Stimulated activated effector memory CD8-positive, alpha-beta T cell treated with anti-CD3 and anti-CD28 coated beads, Interleukin-12 subunit alpha, Interleukin-12 subunit beta, amount 100 ng/mL, for 72 hours (primary cell): ENCODE data around the gene ITGA11.

Source experiments
- ATAC-seq: fragments of 150-1000 bp; cut with Tn5 transposase; 2 replicates; pipeline ENCODE4 v1.10.0; 2021
- DNase-seq, 2 donors: peaks; one replicate each; pipeline ENCODE4 v3.0.0; 2021 to 2022; ENCODE audit warnings: low spot score in 2 of 2
- H3K27ac Mint-ChIP-seq: one replicate; pipeline ENCODE4 v1.8.0; 2022; ENCODE audit warnings: mild to moderate bottlenecking, mixed read lengths
- H3K36me3 Mint-ChIP-seq: one replicate; pipeline ENCODE4 v1.8.0; 2022; ENCODE audit warnings: mild to moderate bottlenecking, mixed read lengths
- H3K4me1 Mint-ChIP-seq: one replicate; pipeline ENCODE4 v1.8.0; 2022; ENCODE audit warnings: mixed read lengths
- H3K4me3 Mint-ChIP-seq: one replicate; pipeline ENCODE4 v1.8.0; 2022; ENCODE audit warnings: mild to moderate bottlenecking, mixed read lengths
- H3K9me3 Mint-ChIP-seq: one replicate; pipeline ENCODE4 v1.8.0; 2022; ENCODE audit warnings: mixed read lengths

The ITGA11 gene

DNA sequence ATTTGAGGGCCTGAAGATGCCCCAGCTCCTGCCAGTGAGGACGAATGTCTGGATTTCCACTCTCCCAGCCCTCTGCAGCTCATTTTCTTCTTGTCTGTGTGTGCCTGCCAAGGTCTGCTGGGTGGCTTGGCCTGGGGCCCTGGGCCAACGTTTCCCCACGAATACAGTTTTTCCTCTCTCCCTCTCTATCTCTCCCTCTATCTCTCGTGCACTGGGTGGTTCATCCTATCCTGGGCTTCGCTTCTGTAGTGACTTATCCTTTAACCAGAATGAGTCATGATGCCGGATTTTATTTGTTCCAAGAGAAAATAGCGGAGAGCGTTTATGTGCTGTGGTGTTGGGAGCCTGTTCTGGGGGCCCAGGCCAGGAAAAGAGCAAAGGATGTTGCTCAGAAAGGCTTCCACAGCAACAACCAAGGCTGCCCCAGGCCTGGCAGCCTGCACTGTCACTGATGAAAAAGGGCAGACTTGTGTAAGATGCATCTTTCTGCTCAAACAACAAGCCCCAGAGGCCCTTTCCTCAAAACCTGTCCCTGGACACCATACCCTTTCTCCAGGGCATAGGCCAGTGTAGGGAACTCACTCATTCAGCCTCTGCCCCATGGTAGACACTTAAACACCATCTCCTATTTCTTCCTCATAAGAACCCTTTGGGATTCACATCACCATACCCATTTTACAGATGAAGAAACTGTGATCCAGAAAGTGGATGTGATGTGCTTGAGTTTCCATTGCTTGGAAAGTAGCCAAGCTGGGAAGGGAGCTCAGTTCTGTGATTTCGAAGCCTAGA, 47.3 kb downstream of the ITGA11 start:
- ATAC-seq (no peak), DNase-seq (peak in 1 of 2 donors; percentile 25)
- Mint-ChIP-seq H3K27ac (no peak overlapping the region), H3K4me1 (peaks cover 5% of the 10 kb centered on the region), H3K4me3 (no peak overlapping the region), H3K36me3 (no peaks in the 10 kb centered on the region), H3K9me3 (no peaks in the 10 kb centered on the region)

DNA sequence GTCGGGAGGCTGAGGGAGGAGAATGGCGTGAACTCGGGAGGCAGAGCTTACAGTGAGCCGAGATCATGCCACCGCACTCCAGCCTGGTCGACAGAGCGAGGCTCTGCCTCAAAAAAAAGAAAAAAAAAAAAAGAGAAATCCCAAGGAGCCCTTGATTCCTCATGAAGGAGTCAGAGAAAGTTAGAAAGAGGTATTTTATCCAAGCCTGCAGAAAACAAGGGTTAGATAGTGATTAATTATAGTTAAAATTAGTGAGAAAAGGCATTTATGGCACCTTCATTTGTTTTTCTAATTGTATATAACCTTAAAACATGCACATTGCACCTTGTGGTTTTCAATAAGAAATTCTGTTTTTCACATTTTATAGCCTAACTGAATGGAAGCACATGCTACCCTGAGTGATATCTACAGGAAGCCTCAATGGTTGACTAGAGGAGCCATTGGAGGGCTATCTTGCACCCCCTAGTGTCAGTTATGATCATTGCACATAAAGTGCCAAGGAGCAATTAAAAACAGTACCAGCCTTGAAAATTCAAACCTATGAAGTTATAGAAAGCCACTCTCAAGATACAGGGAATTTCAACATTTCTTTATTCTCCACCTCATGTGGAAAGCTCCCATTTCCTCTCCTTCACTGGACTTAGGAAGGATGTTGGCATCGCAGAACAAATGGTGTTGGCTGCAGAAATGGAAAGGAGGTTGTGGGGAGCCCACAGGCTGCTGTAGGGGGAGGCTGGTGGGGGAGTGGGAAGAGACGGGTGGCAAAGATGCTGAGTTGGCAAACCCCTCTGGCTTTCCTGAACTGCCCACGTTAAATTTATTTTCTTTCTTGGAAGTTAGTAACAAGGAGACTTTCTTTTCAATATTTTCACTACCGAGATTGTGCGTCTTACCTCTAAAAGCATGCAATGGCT, 48.5 kb downstream of the ITGA11 start:
- Mint-ChIP-seq H3K36me3 (no peaks in the 10 kb centered on the region), H3K4me3 (no peak overlapping the region), H3K27ac (no peak overlapping the region), H3K4me1 (peaks cover 5% of the 10 kb centered on the region), H3K9me3 (no peaks in the 10 kb centered on the region)
- ATAC-seq (peak; percentile 61), DNase-seq (peak; percentile 25 to 63)

DNA sequence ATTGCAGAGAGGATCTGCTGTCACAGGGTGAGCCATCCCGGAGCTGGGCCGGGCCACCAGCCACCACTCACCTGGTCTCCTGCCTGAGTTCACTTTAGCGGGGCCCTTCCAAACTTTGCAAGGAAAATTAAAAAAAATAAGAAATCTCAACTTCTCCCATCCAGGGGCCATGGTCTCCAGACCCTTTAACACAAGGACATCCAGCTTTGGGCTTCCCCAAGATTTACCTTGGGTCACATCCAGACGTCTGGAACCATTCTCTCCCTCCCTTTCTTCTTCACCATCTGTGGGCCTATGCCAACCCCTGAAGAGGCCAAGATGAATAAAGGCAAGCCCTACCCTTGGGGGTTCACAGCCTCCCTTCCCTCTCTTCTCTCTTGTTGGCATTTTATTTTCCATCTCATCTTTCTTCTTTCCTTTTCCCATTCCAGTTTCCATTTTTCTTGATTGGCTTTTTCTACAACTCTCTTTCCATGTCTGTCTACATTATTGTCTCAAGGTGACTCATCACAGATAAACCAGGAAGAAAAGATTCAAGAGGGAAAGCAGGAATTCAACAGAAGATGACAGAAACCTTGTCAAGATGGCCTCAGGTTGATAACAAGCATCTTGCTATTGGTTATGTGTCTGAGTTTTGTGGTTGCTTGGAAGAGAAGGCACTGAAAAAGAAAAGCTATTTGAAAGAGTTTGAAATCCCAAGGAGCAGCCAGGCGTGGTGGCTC, 49.5 kb downstream of the ITGA11 start:
- no peak for DNase-seq
- Mint-ChIP-seq H3K27ac (no peak overlapping the region), H3K4me1 (peaks cover 5% of the 10 kb centered on the region), H3K36me3 (no peaks in the 10 kb centered on the region), H3K4me3 (no peak overlapping the region), H3K9me3 (no peaks in the 10 kb centered on the region)
- ATAC-seq = no peak

DNA sequence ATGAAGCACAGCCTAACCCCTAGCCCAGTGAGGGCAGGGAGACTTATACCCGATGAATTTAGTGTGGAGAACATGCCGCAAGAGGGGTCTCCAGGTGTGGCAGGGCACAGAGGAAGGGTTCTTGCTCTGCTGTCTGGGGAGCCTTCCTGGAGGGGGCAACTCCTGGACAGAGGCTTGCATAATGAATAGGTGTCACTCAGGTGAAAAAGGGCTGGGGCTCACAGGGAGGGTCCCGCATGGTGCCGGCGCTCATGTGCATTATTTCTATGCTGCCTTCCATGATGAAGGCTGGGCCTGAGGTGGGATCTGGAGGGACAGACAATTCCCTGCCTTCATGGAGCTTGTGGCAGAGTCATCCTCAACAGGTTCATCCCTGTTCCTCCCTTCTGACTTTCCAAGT, 51.5 kb downstream of the ITGA11 start:
- no peaks in the 10 kb centered on the region for H3K9me3 Mint-ChIP-seq
- no peaks in the 10 kb centered on the region for H3K36me3 Mint-ChIP-seq
- no peak for ATAC-seq
- no peak for DNase-seq
- peaks cover 5% of the 10 kb centered on the region for H3K4me1 Mint-ChIP-seq
- H3K4me3 Mint-ChIP-seq = no peak overlapping the region
- no peak overlapping the region for H3K27ac Mint-ChIP-seq

DNA sequence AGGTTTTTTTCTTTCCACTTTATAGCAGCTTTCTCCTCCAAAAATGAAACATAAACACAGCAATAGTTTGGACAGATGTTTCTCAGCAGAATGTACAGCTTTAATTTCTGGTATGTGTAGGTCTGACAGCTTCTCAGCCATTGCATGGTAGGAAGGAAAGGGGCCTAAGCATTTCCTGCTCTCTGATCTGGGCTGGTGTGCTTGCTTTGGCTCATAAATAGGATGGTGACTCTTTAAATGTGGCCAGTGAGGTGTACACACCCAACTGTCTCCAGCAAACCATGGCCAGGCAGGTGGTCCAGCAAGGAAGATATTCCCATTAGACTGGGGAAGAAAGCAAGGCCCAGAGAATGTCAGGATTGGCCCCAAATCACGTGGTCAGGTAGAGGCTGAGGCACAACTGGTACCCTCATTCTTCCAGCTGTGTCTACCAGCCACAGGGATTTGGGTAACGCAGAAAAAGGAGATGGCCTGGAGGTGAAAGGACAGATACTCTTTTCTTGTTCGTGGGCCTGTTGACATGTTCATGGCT, 52.1 kb downstream of the ITGA11 start:
- Mint-ChIP-seq H3K4me1 (peaks cover 5% of the 10 kb centered on the region), H3K36me3 (no peaks in the 10 kb centered on the region), H3K9me3 (no peaks in the 10 kb centered on the region), H3K4me3 (no peak overlapping the region), H3K27ac (no peak overlapping the region)
- no peak for DNase-seq
- ATAC-seq = no peak

DNA sequence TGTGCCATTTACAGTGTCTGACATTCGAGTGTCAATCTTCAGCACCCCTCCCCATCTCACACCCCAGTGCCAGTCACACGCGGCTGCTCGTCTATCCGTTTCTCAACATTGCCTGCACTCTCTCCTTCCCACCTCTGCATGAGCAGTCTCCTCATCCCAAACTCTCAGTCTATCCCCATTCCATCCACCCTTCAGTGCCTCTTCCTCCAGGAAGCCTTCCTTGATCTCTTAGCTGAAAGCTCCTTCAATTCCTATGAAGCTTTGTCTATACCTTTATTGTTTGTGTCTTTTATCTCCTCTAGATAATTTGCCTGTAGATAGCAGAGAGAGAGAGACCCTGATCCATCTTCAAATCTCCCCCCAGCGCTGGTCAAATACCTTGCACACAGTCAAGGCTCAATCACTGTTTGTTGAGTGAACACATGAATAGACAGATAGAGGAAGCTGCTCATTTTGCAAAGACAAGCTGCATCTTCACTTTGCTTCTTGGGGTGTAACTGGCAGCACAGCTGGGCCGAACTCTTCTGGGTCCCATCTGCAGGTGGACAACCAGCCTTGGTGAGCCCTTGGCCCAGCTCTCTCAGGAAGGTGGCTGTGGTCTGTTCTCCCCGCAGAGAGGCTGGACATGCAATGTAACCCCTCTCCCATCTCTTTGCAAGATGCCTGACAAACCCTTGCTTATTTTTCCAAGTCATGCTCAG, 52.8 kb downstream of the ITGA11 start:
- no peak overlapping the region for H3K4me3 Mint-ChIP-seq
- H3K4me1 Mint-ChIP-seq = peaks cover 5% of the 10 kb centered on the region
- no peak overlapping the region for H3K27ac Mint-ChIP-seq
- ATAC-seq = no peak
- no peaks in the 10 kb centered on the region for H3K36me3 Mint-ChIP-seq
- DNase-seq = no peak
- H3K9me3 Mint-ChIP-seq = no peaks in the 10 kb centered on the region

DNA sequence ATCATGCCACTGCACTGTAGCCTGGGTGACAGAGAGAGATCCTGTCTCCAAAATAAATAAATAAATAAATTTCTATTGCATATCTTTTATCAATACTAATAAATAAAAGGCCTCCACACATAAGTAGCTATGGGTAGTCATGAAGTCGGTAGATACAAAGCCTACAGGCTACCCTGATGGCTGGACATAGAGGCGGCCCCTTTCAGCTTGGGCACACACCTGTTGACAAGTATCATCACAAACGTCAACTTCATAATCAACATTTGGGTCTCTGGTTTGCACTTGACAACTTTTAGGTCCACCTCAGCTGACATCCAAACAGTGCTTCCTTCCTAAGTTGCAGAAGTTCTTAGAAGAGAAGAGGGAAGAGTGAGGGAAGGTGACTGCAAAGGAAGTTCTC, 53.4 kb downstream of the ITGA11 start:
- Mint-ChIP-seq H3K4me3 (no peak overlapping the region), H3K27ac (no peak overlapping the region)
- no peak for DNase-seq

DNA sequence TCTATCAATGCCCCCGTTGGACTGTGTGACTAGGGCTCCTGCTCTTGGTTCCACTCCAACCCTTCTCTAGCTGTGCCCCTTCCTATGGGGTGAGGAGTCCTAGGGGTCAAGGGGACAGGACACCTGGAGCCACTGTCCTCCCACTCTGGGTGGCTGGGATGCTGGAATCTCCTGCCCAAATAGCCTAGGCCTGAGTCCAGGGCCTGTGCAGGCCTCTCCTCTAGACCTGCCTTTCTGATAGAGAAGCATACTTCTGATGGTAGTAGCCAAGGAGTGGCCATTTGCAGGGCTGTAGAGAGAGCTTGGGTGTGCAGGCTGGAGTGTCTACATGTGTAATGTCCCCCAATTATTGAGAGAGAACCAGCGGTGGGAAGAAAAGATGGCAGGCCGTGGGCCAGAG, 54.2 kb downstream of the ITGA11 start:
- Mint-ChIP-seq H3K4me3 (no peak overlapping the region), H3K9me3 (no peaks in the 10 kb centered on the region), H3K4me1 (no peaks in the 10 kb centered on the region), H3K36me3 (no peaks in the 10 kb centered on the region), H3K27ac (no peak overlapping the region)
- peak in 1 of 2 donors; percentile 39 for DNase-seq
- ATAC-seq = no peak

More for the DNA sequence above, 53.4 kb downstream of the ITGA11 start:
- ATAC-seq = no peak
- H3K4me1 Mint-ChIP-seq = peaks cover 2% of the 10 kb centered on the region
- no peaks in the 10 kb centered on the region for H3K9me3 Mint-ChIP-seq
- no peaks in the 10 kb centered on the region for H3K36me3 Mint-ChIP-seq

DNA sequence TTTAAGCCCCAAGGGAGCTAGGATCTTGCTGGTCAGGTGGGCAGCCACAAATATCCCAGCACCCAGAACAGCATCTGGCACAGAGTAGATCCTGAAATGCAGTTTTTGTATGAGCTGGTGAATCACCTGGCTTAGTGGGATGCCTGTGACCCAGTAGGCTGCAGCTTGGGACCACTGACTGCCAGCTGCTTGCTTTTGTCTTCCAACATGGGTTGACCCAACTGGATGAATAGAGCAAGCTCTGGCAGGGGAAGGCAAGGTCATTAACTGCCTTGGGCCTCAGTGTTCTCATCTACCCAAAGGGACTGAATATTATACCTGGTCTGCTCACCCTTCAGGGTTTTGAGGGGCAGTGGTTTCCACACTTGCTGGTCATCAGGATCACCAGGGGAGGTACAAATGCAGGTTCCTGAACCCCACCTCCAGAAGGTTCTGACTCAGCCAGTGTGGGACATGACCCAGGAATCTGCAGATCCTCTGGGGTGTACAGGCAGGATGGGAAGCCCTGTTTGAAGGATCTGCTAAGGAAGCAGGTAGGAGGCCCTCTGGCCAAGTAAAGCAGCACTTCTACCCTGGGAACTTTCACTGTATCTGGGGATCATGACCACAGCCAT, 55.4 kb downstream of the ITGA11 start:
- Mint-ChIP-seq H3K27ac (no peak overlapping the region), H3K9me3 (no peaks in the 10 kb centered on the region), H3K4me3 (no peak overlapping the region), H3K36me3 (no peaks in the 10 kb centered on the region), H3K4me1 (no peaks in the 10 kb centered on the region)
- ATAC-seq (no peak), DNase-seq (peak in 1 of 2 donors; percentile 32)

DNA sequence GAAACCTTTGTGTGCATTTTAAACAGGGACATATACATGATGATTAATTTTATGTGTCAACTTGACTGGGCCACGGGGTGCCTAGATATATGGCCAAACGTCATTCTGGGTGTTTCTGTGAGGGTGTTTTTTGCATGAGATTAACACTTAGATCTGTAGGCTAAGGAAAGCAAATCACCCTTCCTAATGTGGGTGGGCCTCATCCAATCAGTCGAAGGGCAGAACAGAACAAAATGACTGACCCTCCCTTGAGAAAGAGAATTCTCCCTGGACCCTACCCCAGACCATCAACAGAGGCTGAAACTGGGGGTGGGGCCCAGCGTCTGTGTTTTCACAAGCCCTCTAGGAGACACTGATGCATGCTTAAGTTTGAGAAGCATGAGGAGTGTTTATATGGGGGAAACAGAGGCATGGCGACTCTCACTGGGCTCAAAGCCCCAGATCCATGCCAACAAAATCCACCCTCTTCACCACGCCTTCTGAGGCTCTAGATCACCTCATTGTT, 56.2 kb downstream of the ITGA11 start:
- DNase-seq (no peak), ATAC-seq (no peak)
- H3K27ac Mint-ChIP-seq = no peak overlapping the region
- no peaks in the 10 kb centered on the region for H3K9me3 Mint-ChIP-seq
- no peaks in the 10 kb centered on the region for H3K4me1 Mint-ChIP-seq
- H3K36me3 Mint-ChIP-seq = no peaks in the 10 kb centered on the region
- H3K4me3 Mint-ChIP-seq = no peak overlapping the region

DNA sequence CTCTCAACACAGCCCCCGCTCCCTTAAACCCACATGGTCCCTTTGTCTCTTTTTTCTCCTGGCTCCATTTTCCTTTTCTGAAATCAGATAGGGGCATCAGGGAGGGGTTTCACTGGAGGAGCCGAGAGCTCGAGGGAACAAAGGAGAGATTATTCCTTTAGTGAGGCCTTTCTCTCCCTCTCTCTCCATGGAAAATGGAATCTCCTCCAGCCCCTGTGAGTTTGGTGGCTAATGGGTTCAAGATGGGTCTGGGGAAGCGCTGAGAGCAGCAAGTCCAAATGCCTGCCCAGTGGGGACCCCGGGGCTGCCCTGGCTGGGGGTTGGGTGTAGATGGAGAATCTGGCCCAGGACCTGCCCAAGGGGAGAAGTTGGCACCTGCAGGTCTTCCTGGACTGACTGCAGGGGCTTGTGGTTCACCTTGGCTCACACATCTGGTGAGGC, 56.8 kb downstream of the ITGA11 start:
- Mint-ChIP-seq H3K27ac (no peak overlapping the region), H3K9me3 (no peaks in the 10 kb centered on the region), H3K4me1 (no peaks in the 10 kb centered on the region), H3K4me3 (no peak overlapping the region), H3K36me3 (no peaks in the 10 kb centered on the region)
- DNase-seq (no peak), ATAC-seq (no peak)

DNA sequence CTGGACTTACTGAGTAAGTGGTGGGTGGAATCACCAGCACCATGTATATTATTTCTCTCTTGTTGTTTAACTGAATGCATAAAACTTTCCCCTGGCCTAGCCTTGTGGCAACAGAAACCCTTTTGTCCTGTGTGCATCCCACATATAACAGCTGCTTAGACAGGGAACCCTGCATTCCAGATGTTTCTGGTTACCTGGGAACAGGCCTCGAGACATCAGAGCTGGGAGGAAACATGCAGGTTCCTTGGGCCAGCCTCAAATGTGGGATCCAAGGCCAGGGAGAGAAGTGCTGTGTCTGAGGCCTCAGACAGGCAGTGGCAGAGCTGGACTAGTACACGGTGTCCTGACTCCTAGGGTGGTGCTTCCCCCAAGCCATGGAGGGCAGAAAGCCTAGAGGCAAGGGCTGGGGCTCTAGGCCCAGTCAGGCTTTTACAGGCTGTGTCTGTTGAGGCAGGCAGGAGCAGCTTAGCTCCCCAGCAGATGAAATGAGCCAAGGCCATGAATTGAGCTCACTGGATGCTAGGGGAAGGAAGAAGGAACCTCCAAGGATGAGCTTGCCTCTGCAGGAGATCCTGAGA, 57.7 kb downstream of the ITGA11 start:
- Mint-ChIP-seq H3K4me1 (no peaks in the 10 kb centered on the region), H3K4me3 (no peak overlapping the region), H3K27ac (no peak overlapping the region), H3K36me3 (no peaks in the 10 kb centered on the region), H3K9me3 (no peaks in the 10 kb centered on the region)
- no peak for ATAC-seq
- DNase-seq = no peak

DNA sequence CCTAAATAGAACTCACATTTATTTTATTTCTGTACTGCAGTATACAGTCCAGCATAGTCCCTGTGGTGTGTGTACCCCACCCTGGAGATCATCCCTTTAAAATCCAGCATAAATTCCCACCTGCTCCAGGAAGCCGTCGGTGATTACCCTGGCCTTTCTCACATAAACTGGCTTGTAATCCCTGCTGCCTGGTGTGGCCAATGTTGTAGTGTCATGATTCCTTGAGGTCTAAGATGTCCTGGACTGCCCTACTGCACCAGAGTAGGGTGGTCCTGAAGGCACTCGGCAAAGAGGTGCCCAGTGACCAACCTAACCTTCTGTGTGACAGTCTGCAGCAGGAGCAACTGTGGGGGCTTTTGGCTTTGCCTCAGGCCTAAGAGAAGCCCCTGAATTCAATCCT, 58.9 kb downstream of the ITGA11 start:
- H3K27ac Mint-ChIP-seq = no peak overlapping the region
- ATAC-seq (no peak), DNase-seq (no peak)
- H3K9me3 Mint-ChIP-seq = no peaks in the 10 kb centered on the region
- H3K36me3 Mint-ChIP-seq = no peaks in the 10 kb centered on the region
- H3K4me3 Mint-ChIP-seq = no peak overlapping the region
- H3K4me1 Mint-ChIP-seq = no peaks in the 10 kb centered on the region

DNA sequence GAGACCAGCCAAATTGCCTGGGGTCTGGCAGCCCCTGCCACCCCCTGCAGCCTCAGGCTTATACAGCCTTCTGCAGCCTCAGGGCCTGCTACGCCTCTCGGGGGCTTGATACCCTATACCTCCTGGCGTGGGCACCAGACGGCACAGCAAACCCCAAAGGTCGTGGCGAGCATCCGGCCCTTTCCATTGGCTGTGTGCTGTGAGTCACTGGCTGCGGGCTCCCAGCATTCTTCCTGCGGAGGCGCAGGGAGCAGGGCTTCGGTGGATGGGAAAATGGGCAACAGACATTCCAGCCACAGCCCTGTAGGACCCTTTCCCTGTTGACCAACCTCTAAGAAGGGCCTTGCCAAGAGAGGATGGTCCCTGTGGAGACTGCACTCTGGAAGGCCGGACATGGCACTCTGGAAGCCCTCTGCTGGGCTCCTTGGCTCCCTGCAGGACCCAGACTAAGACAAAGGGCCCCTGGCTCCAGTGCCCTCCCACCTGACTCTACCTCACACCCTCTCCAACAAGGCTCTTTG, 59.6 kb downstream of the ITGA11 start:
- no peak overlapping the region for H3K4me3 Mint-ChIP-seq
- no peak for ATAC-seq
- H3K27ac Mint-ChIP-seq = no peak overlapping the region
- no peaks in the 10 kb centered on the region for H3K4me1 Mint-ChIP-seq
- no peak for DNase-seq
- H3K36me3 Mint-ChIP-seq = no peaks in the 10 kb centered on the region
- no peaks in the 10 kb centered on the region for H3K9me3 Mint-ChIP-seq
